CD4-positive, alpha-beta memory T cell (primary cell): ENCODE results near the gene MYADML2. TPM values are rescaled to one million over a fixed set of nuclear protein-coding genes. Genes with fewer than 3 reads are reported as not detected.

Source experiments
- CTCF ChIA-PET: fragments of 350-600 bp; sonication (Branson Sonifier 250); formaldehyde crosslinking; loops from one replicate; lab custom pipeline; 2021; ENCODE audit warnings: inconsistent platforms; ENCODE audit not compliant: partially characterized antibody; lab: Charles Lee
- POLR2A ChIA-PET: fragments of 350-600 bp; sonication (Branson Sonifier 250); formaldehyde crosslinking; loops from one replicate; lab custom pipeline; 2021; ENCODE audit not compliant: partially characterized antibody; lab: Charles Lee
- DNase-seq, 5 donors: peaks; one replicate each; pipeline versions ENCODE4 v3.0.0 to v3.0.0-alpha.2; 2020 to 2022; ENCODE audit warnings: mixed read lengths in 1 of 5
- H3K27ac ChIP-seq: one replicate; pipeline ENCODE4 v1.7.0; 2013; ENCODE audit warnings: low read depth, low read length
- H3K27me3 ChIP-seq: 2 replicates; pipeline ENCODE4 v1.7.0; 2013; ENCODE audit warnings: mild to moderate bottlenecking, low read length, moderate library complexity; ENCODE audit not compliant: insufficient read depth
- H3K36me3 ChIP-seq: 2 replicates; pipeline ENCODE4 v1.7.0; 2013; ENCODE audit warnings: mild to moderate bottlenecking, low read length, moderate library complexity; ENCODE audit not compliant: insufficient read depth
- H3K4me1 ChIP-seq: 2 replicates; pipeline ENCODE4 v1.7.0; 2013; ENCODE audit warnings: mild to moderate bottlenecking, low read length, moderate library complexity; ENCODE audit not compliant: insufficient read depth
- H3K4me3 ChIP-seq, 2 donors: one replicate each; pipeline ENCODE4 v1.7.0; 2013; ENCODE audit warnings: low read length in 2 of 2, mild to moderate bottlenecking in 1 of 2
- H3K9me3 ChIP-seq, 2 donors: one replicate each; pipeline ENCODE4 v1.7.0; 2013; ENCODE audit warnings: low read length in 2 of 2, control low read depth in 1 of 2; ENCODE audit not compliant: control insufficient read depth in 1 of 2
- H3K27ac Mint-ChIP-seq, 7 donors: one replicate each; pipeline ENCODE4 v1.8.0; 2020 to 2021; ENCODE audit warnings: mixed read lengths in 7 of 7, mild to moderate bottlenecking in 6 of 7, inconsistent platforms in 3 of 7, moderate library complexity in 3 of 7
- H3K27me3 Mint-ChIP-seq, 2 donors: one replicate each; pipeline ENCODE4 v1.8.0; 2020 to 2021; ENCODE audit warnings: mixed read lengths in 2 of 2
- H3K36me3 Mint-ChIP-seq, 2 donors: one replicate each; pipeline ENCODE4 v1.8.0; 2020 to 2021; ENCODE audit warnings: mixed read lengths in 2 of 2, inconsistent platforms in 1 of 2, mild to moderate bottlenecking in 1 of 2
- H3K4me1 Mint-ChIP-seq, 4 donors: one replicate each; pipeline ENCODE4 v1.8.0; 2020 to 2021; ENCODE audit warnings: mixed read lengths in 4 of 4, mild to moderate bottlenecking in 1 of 4
- H3K4me3 Mint-ChIP-seq, 8 donors: one replicate each; pipeline ENCODE4 v1.8.0; 2020 to 2021; ENCODE audit warnings: mixed read lengths in 8 of 8, mild to moderate bottlenecking in 7 of 8, moderate library complexity in 6 of 8, inconsistent platforms in 3 of 8
- H3K9me3 Mint-ChIP-seq, 8 donors: one replicate each; pipeline ENCODE4 v1.8.0; 2020 to 2021; ENCODE audit warnings: mixed read lengths in 8 of 8, mild to moderate bottlenecking in 5 of 8, inconsistent platforms in 3 of 8, moderate library complexity in 1 of 8
- intact Hi-C: fragments of 100-400 bp; cut with micrococcal nuclease; formaldehyde crosslinking; loops from one replicate; pipeline ENCODE4 v1.15.1; 2023
- polyA plus RNA-seq, 2 donors: library from polyadenylated mRNA; unstranded; fragments of 300-500 nt; fragmentation: Illumina TruSeq; gene quantifications; one replicate each; pipeline ENCODE4 v1.2.3, GENCODE V29; 2021
- total RNA-seq, 2 experiments: library from RNA; stranded (reverse); gene quantifications; one replicate each; pipeline ENCODE4 v1.2.3, GENCODE V29; 2021

MYADML2 gene
- total and polyA plus RNA-seq, 4 experiments from 2014 or later = not detected

GRCh38 chr17:81902023-81902652 lies 44.9 kb downstream of the MYADML2 start, which contains the start of gene NPB:
Gene NPB (plus strand): TSS chr17:81902238. CDS start chr17:81902278, 40 bp downstream.
- H3K27ac ChIP-seq = no peak within 1 kb of the TSS
- intact Hi-C loops = no loop called here
- POLR2A ChIA-PET = interaction anchor here (0.7 to 1.5 kb wide), 4 partner anchors 8 to 35 kb away, joined by 3 to 5 read pairs (median 4); partner anchors contain the start of genes PCYT2 and SIRT7
- no peaks in the 10 kb centered on the region for H3K9me3 ChIP-seq
- CTCF ChIA-PET = no interaction called here
- H3K36me3 ChIP-seq = peaks cover 22% of the 10 kb centered on the region
- peaks cover 7% of the 10 kb centered on the region for H3K4me1 ChIP-seq
- H3K4me1 Mint-ChIP-seq = peaks cover 2 to 10% (median 7%) of the 10 kb centered on the region in 4 donors
- H3K4me3 Mint-ChIP-seq = peak within 1 kb of the TSS in 3 of 8 donors; percentile 2 to 51 (median 10)
- peaks cover 18 to 21% of the 10 kb centered on the region in 2 donors for H3K36me3 Mint-ChIP-seq
- H3K27me3 ChIP-seq = peaks cover 4% of the 10 kb centered on the region
- DNase-seq = peak in 1 of 5 donors; percentile 27
- H3K27ac Mint-ChIP-seq = peak within 1 kb of the TSS in 2 of 7 donors; percentile 22 to 42
- no peaks in the 10 kb centered on the region for H3K9me3 Mint-ChIP-seq
- H3K4me3 ChIP-seq = no peak within 1 kb of the TSS
- H3K27me3 Mint-ChIP-seq = peaks cover 6% of the 10 kb centered on the region in 2 donors

GRCh38 chr17:81901167-81902022 lies 45.6 kb downstream of the MYADML2 start:
- H3K4me3 Mint-ChIP-seq = peak overlapping the region in 7 of 8 donors; percentile 10 to 78 (median 41)
- H3K4me3 ChIP-seq = no peak overlapping the region
- H3K9me3 ChIP-seq = no peaks in the 10 kb centered on the region
- H3K9me3 Mint-ChIP-seq = no peaks in the 10 kb centered on the region
- H3K27me3 Mint-ChIP-seq = peaks cover 6% of the 10 kb centered on the region in 2 donors
- CTCF ChIA-PET = no interaction called here
- H3K36me3 Mint-ChIP-seq = peaks cover 20 to 21% of the 10 kb centered on the region in 2 donors
- H3K4me1 Mint-ChIP-seq = peaks cover 2 to 10% (median 7%) of the 10 kb centered on the region in 4 donors
- H3K36me3 ChIP-seq = peaks cover 17% of the 10 kb centered on the region
- H3K27ac ChIP-seq = no peak overlapping the region
- H3K4me1 ChIP-seq = peaks cover 7% of the 10 kb centered on the region
- H3K27me3 ChIP-seq = peaks cover 4% of the 10 kb centered on the region
- DNase-seq = peak in 1 of 5 donors; percentile 14
- peak overlapping the region in 2 of 7 donors; percentile 22 to 42 for H3K27ac Mint-ChIP-seq
- POLR2A ChIA-PET = interaction anchor here (0.6 to 1.5 kb wide), 5 partner anchors 9 to 47 kb away, joined by 3 to 5 read pairs (median 4); partner anchors contain the start of genes PCYT2 and SIRT7
- intact Hi-C loops = no loop called here

DNA sequence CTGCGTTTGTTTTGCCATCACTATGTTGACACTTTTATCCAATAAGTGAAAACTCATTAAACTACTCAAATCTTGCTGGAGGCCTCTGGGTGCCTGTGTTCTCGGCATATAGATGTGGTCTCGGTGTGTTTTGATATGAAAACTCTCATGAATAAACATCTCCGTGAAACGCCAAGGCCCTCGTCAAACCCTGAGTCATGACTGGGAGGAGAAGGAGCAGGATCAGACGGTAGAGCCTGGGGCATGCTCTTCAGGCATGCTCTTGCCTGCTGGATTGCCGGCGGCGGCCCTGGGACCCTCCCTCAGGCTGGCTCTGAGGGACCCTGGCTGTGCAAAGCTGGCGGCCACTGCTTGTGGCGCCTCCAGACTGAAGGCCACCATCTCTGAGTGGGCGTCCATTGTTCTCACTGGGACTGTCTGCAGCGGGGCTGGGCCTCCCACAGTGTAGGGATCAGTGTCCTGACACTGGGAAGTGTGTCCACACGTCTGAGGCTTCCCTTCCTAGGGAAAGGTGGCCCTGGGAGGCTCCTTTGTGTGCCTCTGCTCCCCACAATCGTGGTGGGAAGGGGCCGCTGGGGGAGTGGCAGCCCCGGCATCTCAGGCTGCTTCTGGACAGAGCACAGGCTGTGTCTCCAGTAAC lies 46.7 kb downstream of the MYADML2 start:
- peaks cover 7% of the 10 kb centered on the region for H3K4me1 ChIP-seq
- H3K9me3 Mint-ChIP-seq = no peaks in the 10 kb centered on the region
- H3K27me3 ChIP-seq = peaks cover 4% of the 10 kb centered on the region
- POLR2A ChIA-PET = interaction anchor here (0.6 to 1.4 kb wide), 2 partner anchors 10 to 45 kb away, joined by 3 to 5 read pairs; partner anchors contain the start of gene PCYT2
- peaks cover 6% of the 10 kb centered on the region in 2 donors for H3K27me3 Mint-ChIP-seq
- peak in 1 of 5 donors; percentile 29 for DNase-seq
- peaks cover 2 to 10% (median 7%) of the 10 kb centered on the region in 4 donors for H3K4me1 Mint-ChIP-seq
- no peaks in the 10 kb centered on the region for H3K9me3 ChIP-seq
- H3K4me3 ChIP-seq = no peak overlapping the region
- peaks cover 22 to 26% of the 10 kb centered on the region in 2 donors for H3K36me3 Mint-ChIP-seq
- H3K27ac Mint-ChIP-seq = peak overlapping the region in 1 of 7 donors; percentile 42
- CTCF ChIA-PET = no interaction called here
- intact Hi-C loops = no loop called here
- peaks cover 16% of the 10 kb centered on the region for H3K36me3 ChIP-seq
- H3K27ac ChIP-seq = no peak overlapping the region
- no peak overlapping the region for H3K4me3 Mint-ChIP-seq

- Histone ChIP-seq H3K4me3 (no peak overlapping the region), H3K27me3 (peaks cover 4% of the 10 kb centered on the region), H3K27ac (no peak overlapping the region), H3K36me3 (peaks cover 19% of the 10 kb centered on the region), H3K9me3 (no peaks in the 10 kb centered on the region), H3K4me1 (peaks cover 7% of the 10 kb centered on the region)
- no peak overlapping the region for H3K27ac Mint-ChIP-seq
- H3K4me1 Mint-ChIP-seq = peaks cover 2 to 10% (median 7%) of the 10 kb centered on the region in 4 donors
- H3K27me3 Mint-ChIP-seq = peaks cover 6% of the 10 kb centered on the region in 2 donors
- no peaks in the 10 kb centered on the region for H3K9me3 Mint-ChIP-seq
- peaks cover 24 to 29% of the 10 kb centered on the region in 2 donors for H3K36me3 Mint-ChIP-seq
- POLR2A ChIA-PET = no interaction called here
- peak in 1 of 5 donors; percentile 25 for DNase-seq
- H3K4me3 Mint-ChIP-seq = no peak overlapping the region
- intact Hi-C loops = no loop called here
- CTCF ChIA-PET = no interaction called here
These were observed 47.4 kb downstream of the MYADML2 start for GRCh38 chr17:81899514-81900166.

GRCh38 chr17:81898885-81899284 lies 48.1 kb downstream of the MYADML2 start:
- H3K36me3 Mint-ChIP-seq = peaks cover 24 to 29% of the 10 kb centered on the region in 2 donors
- ChIA-PET POLR2A (no interaction called here), CTCF (no interaction called here)
- no peak overlapping the region for H3K27ac Mint-ChIP-seq
- peaks cover 6% of the 10 kb centered on the region in 2 donors for H3K27me3 Mint-ChIP-seq
- no peak overlapping the region for H3K4me3 Mint-ChIP-seq
- Histone ChIP-seq H3K4me3 (no peak overlapping the region), H3K4me1 (peaks cover 7% of the 10 kb centered on the region), H3K9me3 (no peaks in the 10 kb centered on the region), H3K27me3 (peaks cover 4% of the 10 kb centered on the region), H3K36me3 (peaks cover 19% of the 10 kb centered on the region), H3K27ac (no peak overlapping the region)
- peak in 1 of 5 donors; percentile 10 for DNase-seq
- peaks cover 2 to 10% (median 7%) of the 10 kb centered on the region in 4 donors for H3K4me1 Mint-ChIP-seq
- H3K9me3 Mint-ChIP-seq = no peaks in the 10 kb centered on the region
- intact Hi-C loops = no loop called here

DNA sequence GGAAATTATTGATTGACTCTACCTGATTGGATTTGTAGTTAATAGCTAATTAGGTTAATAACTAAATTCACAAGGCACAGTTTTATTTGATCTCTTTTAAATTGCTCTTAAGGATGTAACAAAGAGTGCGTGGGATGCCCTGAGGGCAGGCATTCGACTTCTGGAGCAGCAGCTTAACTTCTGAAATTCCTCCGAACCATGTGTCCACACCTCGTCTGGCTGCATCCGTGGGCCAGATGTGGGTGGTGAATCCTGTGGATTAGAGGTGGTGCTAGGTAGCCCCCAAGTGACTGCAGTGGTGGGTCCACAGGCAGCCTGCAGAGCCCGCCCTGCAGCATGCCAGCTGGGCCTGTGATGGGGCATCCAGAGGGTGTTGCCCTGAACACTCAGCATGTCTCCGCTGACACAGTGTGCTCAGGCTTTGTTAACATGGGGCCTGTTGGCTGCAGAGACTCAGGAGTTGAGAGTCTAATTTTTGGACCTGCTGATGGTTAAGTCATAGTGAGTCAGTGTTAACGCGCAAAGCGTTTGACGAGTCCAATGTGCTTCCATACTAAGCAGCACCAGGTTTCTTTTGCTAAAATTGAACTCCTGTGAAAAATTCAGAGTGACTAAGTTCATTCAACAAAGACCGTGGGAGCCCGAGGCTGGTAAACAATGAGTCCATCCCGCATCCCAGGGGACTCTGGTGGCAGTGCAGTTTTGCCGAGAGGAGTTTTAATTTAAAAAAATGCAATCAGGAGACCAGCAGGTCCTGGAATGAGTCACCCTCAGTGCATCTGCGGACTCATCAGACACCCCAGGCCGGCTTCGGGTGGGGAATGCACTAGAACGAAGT lies 48.8 kb downstream of the MYADML2 start:
- POLR2A ChIA-PET = interaction anchor here (2.7 kb wide), 1 partner anchor 19 kb away, joined by 8 read pairs; the partner anchor contains the start of gene SIRT7
- Histone ChIP-seq H3K9me3 (no peaks in the 10 kb centered on the region), H3K27me3 (peaks cover 4% of the 10 kb centered on the region), H3K4me1 (peaks cover 7% of the 10 kb centered on the region), H3K4me3 (no peak overlapping the region), H3K27ac (no peak overlapping the region), H3K36me3 (peaks cover 19% of the 10 kb centered on the region)
- H3K9me3 Mint-ChIP-seq = no peaks in the 10 kb centered on the region
- peak in 1 of 5 donors; percentile 9 for DNase-seq
- CTCF ChIA-PET = no interaction called here
- H3K27ac Mint-ChIP-seq = no peak overlapping the region
- peaks cover 2 to 10% (median 7%) of the 10 kb centered on the region in 4 donors for H3K4me1 Mint-ChIP-seq
- intact Hi-C loops = no loop called here
- H3K4me3 Mint-ChIP-seq = no peak overlapping the region
- H3K36me3 Mint-ChIP-seq = peaks cover 26 to 29% of the 10 kb centered on the region in 2 donors
- H3K27me3 Mint-ChIP-seq = peaks cover 6% of the 10 kb centered on the region in 2 donors
